Loucy (cell line): Measurements from ENCODE around the gene SLC26A8.

Experiments
- H2AFZ ChIP-seq: fragments of 200-600 bp; sonication (generic); 2 replicates; pipeline ENCODE4 v1.6.0; 2016; ENCODE audit warnings: antibody characterized with exemption, mild to moderate bottlenecking, low read length, moderate library complexity
- H3F3A ChIP-seq: fragments of 200-600 bp; 2 replicates; pipeline ENCODE4 v1.6.0; 2016; ENCODE audit warnings: antibody characterized with exemption, low read depth, mild to moderate bottlenecking
- H3K27me3 ChIP-seq: fragments of 200-600 bp; sonication (generic); 2 replicates; pipeline ENCODE4 v1.6.1; 2014; ENCODE audit warnings: low read length, mild to moderate bottlenecking; ENCODE audit not compliant: insufficient read depth, poor library complexity, severe bottlenecking
- H3K36me3 ChIP-seq: fragments of 200-600 bp; sonication (generic); 2 replicates; pipeline ENCODE4 v1.6.1; 2016; ENCODE audit warnings: low read length; ENCODE audit not compliant: insufficient read depth
- H3K4me1 ChIP-seq: fragments of 200-600 bp; sonication (generic); 2 replicates; pipeline ENCODE4 v1.5.1; 2014; ENCODE audit warnings: low read length, mild to moderate bottlenecking; ENCODE audit not compliant: insufficient read depth, poor library complexity, severe bottlenecking
- H3K4me2 ChIP-seq: fragments of 200-600 bp; sonication (generic); 2 replicates; pipeline ENCODE4 v1.6.0; 2014; ENCODE audit warnings: antibody characterized with exemption, low read length, low read depth, mild to moderate bottlenecking; ENCODE audit not compliant: poor library complexity, severe bottlenecking
- H3K4me3 ChIP-seq: fragments of 200-600 bp; sonication (generic); 2 replicates; pipeline ENCODE4 v1.5.1; 2014; ENCODE audit warnings: low read length, mild to moderate bottlenecking, mixed read lengths; ENCODE audit not compliant: poor library complexity, severe bottlenecking
- H3K79me2 ChIP-seq: fragments of 200-600 bp; sonication (generic); 2 replicates; pipeline ENCODE4 v1.6.1; 2014; ENCODE audit warnings: low read length; ENCODE audit not compliant: insufficient read depth
- H3K9ac ChIP-seq: fragments of 200-600 bp; sonication (generic); 2 replicates; pipeline ENCODE4 v1.6.0; 2014; ENCODE audit warnings: mild to moderate bottlenecking, low read depth, low read length, moderate library complexity; ENCODE audit not compliant: poor library complexity, severe bottlenecking
- H3K9me2 ChIP-seq: fragments of 200-600 bp; sonication (generic); replicated peaks from 2 replicates; pipeline ENCODE4 v1.6.1; 2016; ENCODE audit warnings: low read depth, low read length, mixed read lengths
- H3K9me3 ChIP-seq: fragments of 200-600 bp; sonication (generic); 2 replicates; pipeline ENCODE4 v1.6.1; 2014; ENCODE audit warnings: mild to moderate bottlenecking, antibody characterized with exemption, low read length, low read depth; ENCODE audit not compliant: insufficient read depth
- H4K20me1 ChIP-seq: fragments of 200-600 bp; sonication (generic); 2 replicates; pipeline ENCODE4 v1.6.0; 2014; ENCODE audit warnings: antibody characterized with exemption, low read length, mild to moderate bottlenecking; ENCODE audit not compliant: insufficient read depth, poor library complexity, severe bottlenecking
- CTCF ChIP-seq: fragments of 200-600 bp; sonication (generic); conservative IDR thresholded peaks from 2 replicates; pipeline ENCODE4 v1.5.1; 2014; ENCODE audit warnings: mild to moderate bottlenecking, antibody characterized with exemption, low read length
- EZH2phosphoT487 ChIP-seq: fragments of 200-600 bp; IDR thresholded peaks from 2 replicates; pipeline ENCODE4 v1.6.1; 2018; ENCODE audit warnings: antibody characterized with exemption, mild to moderate bottlenecking, moderate library complexity, borderline replicate concordance

The SLC26A8 gene

GRCh38 chr6:36019167-36019566, 5.3 kb downstream of the SLC26A8 start:
- Histone ChIP-seq H3K79me2 (no peaks in the 10 kb centered on the region), H3K4me1 (no peaks in the 10 kb centered on the region), H3K9me3 (no peaks in the 10 kb centered on the region), H3K27me3 (no peaks in the 10 kb centered on the region), H3K4me3 (no peak overlapping the region), H3K4me2 (no peak overlapping the region), H3F3A (no peaks in the 10 kb centered on the region), H3K9me2 (no peaks in the 10 kb centered on the region), H3K36me3 (no peaks in the 10 kb centered on the region), H3K9ac (no peak overlapping the region), H4K20me1 (no peaks in the 10 kb centered on the region), H2AFZ (no peak overlapping the region)
- no peak for TF ChIP-seq CTCF
- TF ChIP-seq EZH2phosphoT487 = no peak

DNA sequence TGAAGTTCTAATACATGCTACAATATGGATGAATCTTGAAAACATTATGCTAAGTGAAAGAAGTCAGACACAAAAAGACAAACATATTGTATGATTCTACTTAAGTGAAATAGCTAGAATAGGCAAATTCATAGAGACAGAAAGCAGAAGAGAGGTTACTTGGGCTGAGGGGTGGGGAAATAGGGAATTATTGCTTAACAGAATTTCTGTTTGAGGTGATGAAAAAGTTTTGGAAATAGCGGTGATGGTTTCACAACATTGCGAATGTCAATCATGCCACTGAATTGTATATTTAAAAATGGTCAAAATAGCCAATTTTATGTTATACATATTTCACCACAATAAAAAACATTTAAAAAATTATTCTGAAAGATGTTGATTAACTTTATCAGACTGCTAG, 6.1 kb downstream of the SLC26A8 start:
- Histone ChIP-seq H3K4me2 (no peak overlapping the region), H3K36me3 (no peaks in the 10 kb centered on the region), H3F3A (no peaks in the 10 kb centered on the region), H3K9me3 (no peaks in the 10 kb centered on the region), H4K20me1 (no peaks in the 10 kb centered on the region), H3K79me2 (no peaks in the 10 kb centered on the region), H2AFZ (no peak overlapping the region), H3K9me2 (no peaks in the 10 kb centered on the region), H3K4me1 (no peaks in the 10 kb centered on the region), H3K4me3 (no peak overlapping the region), H3K27me3 (no peaks in the 10 kb centered on the region), H3K9ac (no peak overlapping the region)
- TF ChIP-seq CTCF = no peak
- no peak for TF ChIP-seq EZH2phosphoT487

GRCh38 chr6:36015666-36016065, 8.8 kb downstream of the SLC26A8 start:
- no peak for TF ChIP-seq EZH2phosphoT487
- no peak for TF ChIP-seq CTCF
- Histone ChIP-seq H3K9ac (no peak overlapping the region), H3K4me3 (no peak overlapping the region), H3F3A (no peaks in the 10 kb centered on the region), H3K27me3 (no peaks in the 10 kb centered on the region), H3K9me2 (no peaks in the 10 kb centered on the region), H3K36me3 (no peaks in the 10 kb centered on the region), H3K79me2 (no peaks in the 10 kb centered on the region), H3K4me2 (no peak overlapping the region), H3K4me1 (no peaks in the 10 kb centered on the region), H4K20me1 (no peaks in the 10 kb centered on the region), H2AFZ (no peak overlapping the region), H3K9me3 (no peaks in the 10 kb centered on the region)
